Breast epithelium (tissue), 3 donors: ENCODE results near the gene TACR2.

ENCODE experiments used
- CTCF ChIP-seq, 3 donors: fragments of 450-650 bp; IDR thresholded peaks; one replicate each; pipeline ENCODE4 v1.5.1; 2016 to 2017; ENCODE audit warnings: antibody characterized with exemption in 3 of 3, mild to moderate bottlenecking in 3 of 3, moderate library complexity in 3 of 3
- POLR2AphosphoS5 ChIP-seq, 3 donors: sonication (generic); formaldehyde crosslinking; IDR thresholded peaks; one replicate each; pipeline ENCODE4 v1.6.1; 2017; ENCODE audit warnings: antibody characterized with exemption in 3 of 3

- TF ChIP-seq POLR2AphosphoS5 (IDR thresholded peaks at IDR 0.05) (no peak), CTCF (IDR thresholded peaks at IDR 0.05) (no peak)
Measured at GRCh38 chr10:69439813-69440506, 23.2 kb upstream of the TACR2 start.
